GM12878 (cell line): ENCODE results near the gene PIMREG. TPM values are rescaled to one million over a fixed set of nuclear protein-coding genes. Genes with fewer than 3 reads are reported as not detected.

Experiments used
- ASH2L ChIP-seq: fragments of 300-600, 200-600 bp; sonication (generic); IDR thresholded peaks from 2 replicates; pipeline ENCODE4 v1.6.1; 2017; ENCODE audit warnings: low read depth, mild to moderate bottlenecking, borderline replicate concordance
- BCLAF1 ChIP-seq: fragments of 450-650 bp; IDR thresholded peaks from 2 replicates; pipeline ENCODE4 v1.6.1; 2017; ENCODE audit warnings: antibody characterized with exemption, mild to moderate bottlenecking, moderate library complexity
- E4F1 ChIP-seq: fragments of 450-650 bp; IDR thresholded peaks from 2 replicates; pipeline ENCODE4 v1.6.1; 2018; ENCODE audit warnings: borderline replicate concordance, mild to moderate bottlenecking; ENCODE audit not compliant: partially characterized antibody
- EP300 ChIP-seq, 2 experiments: fragments of 150-350 bp in 1 of 2; IDR thresholded peaks; 2 replicates each; pipeline ENCODE4 v1.6.1; 2011 to 2012; ENCODE audit warnings: low read depth in 2 of 2, low read length in 2 of 2, borderline replicate concordance in 1 of 2, improper control_type of control experiment in 1 of 2, inconsistent platforms in 1 of 2; ENCODE audit not compliant: control insufficient read depth in 1 of 2
- PAX5 ChIP-seq: IDR thresholded peaks from 2 replicates; pipeline ENCODE4 v1.6.1; 2011; ENCODE audit warnings: low read depth, low read length, borderline replicate concordance
- PKNOX1 ChIP-seq: fragments of 450-650 bp; IDR thresholded peaks from 2 replicates; pipeline ENCODE4 v1.6.1; 2016; ENCODE audit warnings: mild to moderate bottlenecking
- PML ChIP-seq: IDR thresholded peaks from 2 replicates; pipeline ENCODE4 v1.6.1; 2012; ENCODE audit warnings: low read length, inconsistent platforms
- SMAD5 ChIP-seq: IDR thresholded peaks from 2 replicates; pipeline ENCODE4 v1.6.1; 2016; ENCODE audit warnings: antibody characterized with exemption, low read depth
- SMC3 ChIP-seq: IDR thresholded peaks from 2 replicates; pipeline ENCODE4 v1.6.1; 2011; ENCODE audit warnings: low read length, improper control_type of control experiment, borderline replicate concordance
- SUZ12 ChIP-seq: fragments of 200-600 bp; sonication (generic); IDR thresholded peaks from one replicate; pipeline ENCODE4 v1.6.1; 2018; ENCODE audit warnings: antibody characterized with exemption, mild to moderate bottlenecking; ENCODE audit not compliant: unreplicated experiment
- USF1 ChIP-seq: IDR thresholded peaks from 2 replicates; pipeline ENCODE4 v1.6.1; 2011; ENCODE audit warnings: borderline replicate concordance, low read depth, mild to moderate bottlenecking, moderate library complexity, mixed read lengths, low read length; ENCODE audit not compliant: insufficient read depth; ENCODE audit errors: extremely low read length
- polyA plus RNA-seq, 11 experiments: library from polyadenylated mRNA; depleted of rRNA in 4 of 11; unstranded in 6 of 11; stranded (reverse) in 5 of 11; fragments of >200 nt; fragmentation: Nextera tagmentation in 4 of 11; fragmentation: Illumina TruSeq in 1 of 11; extraction: Ambion mirVana in 4 of 11; extraction: Trizol in 1 of 11; gene quantifications; 1 replicate in 1 of 11; 2 replicates in 10 of 11; pipeline versions ENCODE4 v1.2.1 to v1.2.3, GENCODE V29; 2011 to 2016; ENCODE audit warnings: inconsistent platforms in 2 of 11, missing spikeins in 2 of 11, low read depth in 1 of 11
- total RNA-seq, 4 experiments: library from RNA; depleted of rRNA in 3 of 4; stranded (reverse); fragments of >200 nt in 3 of 4; fragmentation: Illumina TruSeq in 1 of 4; extraction: Trizol in 1 of 4; gene quantifications; 2 replicates each; pipeline versions ENCODE4 v1.2.1 to v1.2.3, GENCODE V29; 2013 to 2021

The PIMREG gene
- total and polyA plus RNA-seq, 10 of the 15 experiments (the other 5 are each of a cell fraction or from before 2014, with no cell fraction given) = 2.8 to 35.8 (median 25.2) TPM

GRCh38 chr17:6443692-6444570, at the start of gene PIMREG (continued):
- no peak for TF ChIP-seq E4F1
- TF ChIP-seq SMC3 = no peak
- TF ChIP-seq SUZ12 = no peak
- TF ChIP-seq EP300 (IDR thresholded peaks at IDR 0.05; ENCODE audit: borderline replicate concordance in 1 of 2, control insufficient read depth in 1 of 2, low read depth in 2 of 2, low read length in 2 of 2) = no peak
- no peak for TF ChIP-seq USF1
- TF ChIP-seq PML = no peak
- no peak for TF ChIP-seq ASH2L
- no peak for TF ChIP-seq PKNOX1
- TF ChIP-seq PAX5 = no peak
- no peak for TF ChIP-seq BCLAF1
- peak; percentile 7; the same call in 1 of the 2 replicates for TF ChIP-seq SMAD5
